BJ (cell line): ENCODE measurements around the gene HDGF. TPM values are rescaled to one million over a fixed set of nuclear protein-coding genes. Genes with fewer than 3 reads are reported as not detected.
A peak's percentile ranks its signal among the peaks of the same experiment; 100 is the strongest.

Experiments
- CTCF ChIA-PET: fragments of 350-600 bp; formaldehyde crosslinking; extraction: SDS; loops from one replicate; lab custom pipeline; 2021; ENCODE audit warnings: antibody characterized with exemption, inconsistent platforms; lab: Yijun Ruan, JAX
- POLR2A ChIA-PET: fragments of 300-600 bp; sonication (Branson Sonifier 250); formaldehyde crosslinking; extraction: SDS; loops from one replicate; lab custom pipeline; 2021; ENCODE audit warnings: antibody characterized with exemption; lab: Charles Lee
- DNase-seq: peaks from one replicate; pipeline ENCODE4 v3.0.0-alpha.2; 2011; ENCODE audit warnings: low read depth
- H3K27me3 ChIP-seq: 2 replicates; pipeline ENCODE4 v1.6.0; 2011; ENCODE audit warnings: low read length; ENCODE audit not compliant: control insufficient read depth, insufficient read depth
- H3K36me3 ChIP-seq: 2 replicates; pipeline ENCODE4 v1.5.1; 2011; ENCODE audit warnings: low read length; ENCODE audit not compliant: control insufficient read depth, insufficient read depth
- H3K4me3 ChIP-seq: 2 replicates; pipeline ENCODE4 v1.5.1; 2011; ENCODE audit warnings: low read depth, mild to moderate bottlenecking, control low read depth, low read length
- polyA plus RNA-seq: library from polyadenylated mRNA; depleted of rRNA; stranded (reverse); fragments of >200 nt; gene quantifications from 2 replicates; pipeline ENCODE4 v1.2.3, GENCODE V29; 2011
- TF ChIP-seq, protein P1 (sequence below): IDR thresholded peaks from 2 replicates; pipeline ENCODE4 v1.5.1; 2011; ENCODE audit warnings: low read depth, mild to moderate bottlenecking, control low read depth, inconsistent platforms, low read length, moderate library complexity; ENCODE audit not compliant: insufficient read depth

Gene HDGF
- polyA plus RNA-seq, 1 experiment: 179 TPM

DNA sequence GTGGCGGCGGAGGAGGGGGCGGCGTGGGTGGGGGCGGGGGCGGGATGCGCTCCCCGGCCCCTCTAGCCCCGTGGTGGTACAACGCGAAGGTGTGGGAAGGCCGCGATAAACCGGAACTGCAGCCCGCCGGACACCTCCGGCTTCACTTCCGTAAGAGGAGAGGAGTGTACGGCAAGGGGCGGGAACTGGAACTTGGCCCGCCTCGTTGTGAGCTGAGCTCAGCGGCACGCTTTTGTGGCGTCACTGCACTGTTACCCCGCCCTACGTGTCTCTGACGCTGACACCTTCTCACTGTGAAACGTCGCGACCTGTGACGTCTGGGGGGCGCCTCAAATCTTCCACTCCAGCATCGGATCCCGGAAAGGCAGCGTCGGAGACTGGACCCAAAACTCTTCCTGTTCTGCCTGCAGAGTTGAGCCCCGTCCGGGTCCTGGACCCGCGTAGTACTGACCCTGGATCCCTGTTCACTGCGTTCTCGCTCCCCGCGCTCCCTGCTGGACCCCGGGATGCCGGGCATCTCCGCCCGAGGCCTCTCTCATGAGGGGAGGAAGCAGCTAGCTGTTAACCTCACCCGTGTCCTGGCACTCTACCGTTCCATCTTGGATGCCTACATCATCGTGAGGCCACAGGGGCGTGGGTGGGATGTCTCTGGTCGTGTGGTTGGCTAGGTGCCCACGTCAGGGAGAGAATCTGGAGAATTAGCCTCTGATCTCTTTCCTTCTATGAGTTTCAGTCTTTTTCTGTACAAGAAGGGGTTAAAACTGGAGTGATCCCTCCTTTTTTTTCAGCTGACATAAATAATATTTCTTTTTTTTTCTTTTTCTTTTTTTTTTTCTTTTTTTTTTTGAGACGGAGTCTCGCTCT lies 22.6 kb downstream of the HDGF start, which contains the start of gene ISG20L2:
Gene ISG20L2 (minus strand): TSS at position 168 of the 864 bp plus-strand sequence. CDS start 1,114 bp downstream, outside the sequence.
- peaks cover 6% of the 10 kb centered on the region for H3K36me3 ChIP-seq
- DNase-seq: peak; percentile 87
- TF ChIP-seq, protein P1, sequence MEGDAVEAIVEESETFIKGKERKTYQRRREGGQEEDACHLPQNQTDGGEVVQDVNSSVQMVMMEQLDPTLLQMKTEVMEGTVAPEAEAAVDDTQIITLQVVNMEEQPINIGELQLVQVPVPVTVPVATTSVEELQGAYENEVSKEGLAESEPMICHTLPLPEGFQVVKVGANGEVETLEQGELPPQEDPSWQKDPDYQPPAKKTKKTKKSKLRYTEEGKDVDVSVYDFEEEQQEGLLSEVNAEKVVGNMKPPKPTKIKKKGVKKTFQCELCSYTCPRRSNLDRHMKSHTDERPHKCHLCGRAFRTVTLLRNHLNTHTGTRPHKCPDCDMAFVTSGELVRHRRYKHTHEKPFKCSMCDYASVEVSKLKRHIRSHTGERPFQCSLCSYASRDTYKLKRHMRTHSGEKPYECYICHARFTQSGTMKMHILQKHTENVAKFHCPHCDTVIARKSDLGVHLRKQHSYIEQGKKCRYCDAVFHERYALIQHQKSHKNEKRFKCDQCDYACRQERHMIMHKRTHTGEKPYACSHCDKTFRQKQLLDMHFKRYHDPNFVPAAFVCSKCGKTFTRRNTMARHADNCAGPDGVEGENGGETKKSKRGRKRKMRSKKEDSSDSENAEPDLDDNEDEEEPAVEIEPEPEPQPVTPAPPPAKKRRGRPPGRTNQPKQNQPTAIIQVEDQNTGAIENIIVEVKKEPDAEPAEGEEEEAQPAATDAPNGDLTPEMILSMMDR: no peak
- H3K27me3 ChIP-seq: no peaks in the 10 kb centered on the region
- POLR2A ChIA-PET: interaction anchor here (0.5 to 1.4 kb wide), 5 partner anchors 12 to 159 kb away, joined by 3 to 11 read pairs (median 3); partner anchors contain the start of gene MRPL24
- H3K4me3 ChIP-seq: peak within 1 kb of the TSS; percentile 89
- CTCF ChIA-PET: interaction anchor here (0.9 to 41.7 kb wide), 8 partner anchors 18 to 199 kb away, joined by 3 to 1556 read pairs (median 105); partner anchors contain the start of genes CRABP2, INSRR, NES and NTRK1

DNA sequence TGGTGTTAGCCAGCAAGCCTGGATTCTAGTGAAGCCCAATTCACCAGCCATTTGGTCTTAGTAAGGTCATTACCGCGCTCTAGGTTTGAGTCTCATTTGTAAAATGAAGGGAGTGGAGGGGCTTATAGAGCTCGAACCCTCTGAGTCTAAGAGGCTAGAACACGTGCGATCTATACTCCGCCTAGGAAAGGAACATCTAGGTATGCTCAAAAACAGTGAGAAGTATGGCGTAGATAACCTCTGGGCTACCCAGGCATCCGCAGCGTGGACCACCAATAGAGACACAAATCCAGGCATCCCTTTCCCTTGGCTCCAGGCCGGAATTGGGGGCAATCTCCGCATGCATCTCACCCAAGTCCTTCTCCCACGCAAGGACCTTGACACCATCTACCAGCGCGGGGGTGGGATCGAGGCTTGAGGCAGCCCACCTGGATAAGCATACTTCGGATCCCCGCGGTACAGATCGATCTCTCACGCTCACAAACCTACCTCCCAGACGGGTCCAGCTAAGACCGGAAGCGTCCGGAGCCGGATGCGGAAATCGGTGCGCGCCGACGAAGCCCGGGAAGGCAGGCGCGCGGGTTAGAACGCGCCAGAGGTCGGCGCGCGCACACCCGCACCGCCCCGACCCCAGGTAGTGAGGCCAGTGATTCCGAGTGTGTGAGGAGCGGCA lies 23.4 kb downstream of the HDGF start, which contains the start of gene METTL25B:
Gene METTL25B (plus strand): TSS at position 544 of the 673 bp plus-strand sequence. CDS start 636 bp downstream, outside the sequence.
- Histone ChIP-seq H3K4me3 (peak within 1 kb of the TSS; percentile 89), H3K36me3 (peaks cover 5% of the 10 kb centered on the region; the same call in 1 of the 2 replicates), H3K27me3 (no peaks in the 10 kb centered on the region)
- no peak for DNase-seq
- ChIA-PET POLR2A (interaction anchor here (0.5 to 1.4 kb wide), 5 partner anchors 13 to 159 kb away, joined by 3 to 11 read pairs (median 3); partner anchors contain the start of gene MRPL24), CTCF (interaction anchor here (0.7 to 41.7 kb wide), 16 partner anchors 17 to 200 kb away, joined by 3 to 1556 read pairs (median 21); partner anchors contain the start of genes CRABP2, INSRR, NES and NTRK1)
- TF ChIP-seq, protein P1: no peak

DNA sequence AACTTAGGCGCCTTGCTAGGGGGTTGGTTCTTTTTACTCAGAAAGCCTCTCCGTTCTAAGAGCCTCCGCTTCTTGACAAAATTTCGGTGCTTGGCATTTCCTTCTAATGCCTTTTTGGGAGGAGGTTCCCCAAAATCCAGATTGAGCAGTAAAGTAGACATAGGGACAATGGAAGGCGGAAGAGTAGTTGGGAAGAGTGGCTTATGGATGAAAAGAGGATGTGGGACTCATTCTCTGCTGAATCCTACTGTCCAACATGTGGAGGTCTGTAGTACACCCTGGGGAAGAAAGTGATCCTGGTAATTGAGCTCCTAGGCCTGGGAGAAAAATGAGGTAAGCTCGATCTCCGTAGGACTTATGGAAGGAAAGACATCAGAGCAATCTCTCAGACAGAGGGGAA lies 24.0 kb downstream of the HDGF start:
- peaks cover 9% of the 10 kb centered on the region for H3K36me3 ChIP-seq
- TF ChIP-seq, protein P1: no peak
- CTCF ChIA-PET: interaction anchor here (0.6 to 41.7 kb wide), 21 partner anchors 14 to 201 kb away, joined by 3 to 1556 read pairs (median 15); partner anchors contain the start of genes CRABP2, INSRR, MRPL24 and NES
- peak overlapping the region; percentile 89 for H3K4me3 ChIP-seq
- DNase-seq: no peak
- POLR2A ChIA-PET: interaction anchor here (1.1 kb wide), 1 partner anchor 73 kb away, joined by 3 read pairs; no protein-coding TSS in a partner anchor
- no peaks in the 10 kb centered on the region for H3K27me3 ChIP-seq

DNA sequence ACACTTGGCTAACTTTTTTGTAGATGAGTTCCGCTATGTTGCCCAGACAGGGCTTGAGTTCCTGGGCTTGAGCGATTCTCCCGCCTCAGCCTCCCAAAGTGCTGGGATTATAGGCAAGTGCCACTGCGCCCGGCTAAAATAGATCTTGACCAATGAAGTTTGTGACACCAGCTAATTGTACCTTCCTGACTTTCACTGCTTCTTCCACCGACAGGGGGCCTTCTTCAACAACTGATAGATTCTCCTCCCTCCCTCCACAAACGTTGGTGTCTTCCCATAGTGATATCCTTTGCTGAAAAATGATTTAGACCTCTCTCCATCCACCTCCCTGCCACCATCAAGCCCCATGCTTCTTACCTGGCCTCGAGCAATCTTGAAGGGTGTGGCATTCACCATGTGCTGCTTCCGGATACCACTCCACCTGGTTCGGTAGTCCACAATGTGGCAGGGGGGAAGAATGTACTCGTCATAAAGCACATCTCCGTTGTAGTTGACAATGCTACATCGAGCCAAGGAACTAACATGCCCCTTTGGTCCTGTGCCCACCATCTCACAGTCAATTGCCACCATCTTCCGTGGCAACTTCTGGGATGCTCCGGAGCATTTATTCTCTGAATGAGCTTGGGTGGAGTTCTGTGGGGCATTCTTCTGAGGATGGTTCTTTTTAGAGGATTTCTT lies 24.8 kb downstream of the HDGF start:
- ChIA-PET POLR2A (interaction anchor here (0.6 to 1.3 kb wide), 2 partner anchors 37 to 822 kb away, joined by 4 to 8 read pairs; no protein-coding TSS in a partner anchor), CTCF (interaction anchor here (0.6 to 41.7 kb wide), 53 partner anchors 15 to 233 kb away, joined by 3 to 1556 read pairs (median 5); partner anchors contain the start of genes CRABP2, INSRR, MRPL24 and NES)
- H3K27me3 ChIP-seq: no peaks in the 10 kb centered on the region
- peaks cover 9% of the 10 kb centered on the region for H3K36me3 ChIP-seq
- peak overlapping the region; percentile 35 for H3K4me3 ChIP-seq
- no peak for DNase-seq
- TF ChIP-seq, protein P1: peak; percentile 72
